Neuron (in vitro differentiated cells): ENCODE data around the gene SIRPB2.

Experiments
- H2AFZ ChIP-seq: one replicate; pipeline ENCODE4 v1.6.1; 2013; ENCODE audit warnings: low read depth, mild to moderate bottlenecking, inconsistent platforms, low read length, moderate library complexity
- H3K27me3 ChIP-seq: one replicate; pipeline ENCODE4 v1.6.1; 2013; ENCODE audit warnings: low read length; ENCODE audit not compliant: insufficient read depth
- H3K36me3 ChIP-seq: one replicate; pipeline ENCODE4 v1.6.1; 2013; ENCODE audit warnings: low read length; ENCODE audit not compliant: insufficient read depth
- H3K4me1 ChIP-seq: one replicate; pipeline ENCODE4 v1.6.1; 2013; ENCODE audit warnings: low read length; ENCODE audit not compliant: insufficient read depth
- H3K4me3 ChIP-seq: 2 replicates; pipeline ENCODE4 v1.5.1; 2013; ENCODE audit warnings: mild to moderate bottlenecking, low read length, moderate library complexity
- H3K9me3 ChIP-seq: one replicate; pipeline ENCODE4 v1.6.1; 2013; ENCODE audit warnings: low read length

SIRPB2 gene

DNA sequence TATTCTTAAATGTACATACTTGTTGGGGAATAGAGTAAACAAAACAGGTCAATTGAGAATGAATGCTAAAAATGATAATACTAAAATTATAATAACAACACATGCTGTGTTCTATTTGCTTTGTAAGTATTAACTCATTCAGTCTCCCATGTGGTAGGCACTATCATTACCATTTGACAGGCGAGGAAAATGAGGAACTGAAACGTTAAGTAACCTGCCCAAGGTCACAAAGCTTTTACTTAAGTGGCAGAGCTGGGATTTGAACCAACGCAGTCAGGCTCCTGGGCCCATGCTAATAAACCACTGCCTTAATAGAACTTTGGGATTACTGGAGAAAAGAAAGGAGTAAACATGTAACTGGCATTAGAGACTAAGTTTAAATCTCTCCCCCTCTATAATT lies 28.4 kb downstream of the SIRPB2 start:
- H3K36me3 ChIP-seq = peaks cover 46% of the 10 kb centered on the region
- H2AFZ ChIP-seq = no peak overlapping the region
- no peaks in the 10 kb centered on the region for H3K9me3 ChIP-seq
- H3K4me3 ChIP-seq = no peak overlapping the region
- peaks cover 18% of the 10 kb centered on the region for H3K4me1 ChIP-seq
- no peaks in the 10 kb centered on the region for H3K27me3 ChIP-seq

DNA sequence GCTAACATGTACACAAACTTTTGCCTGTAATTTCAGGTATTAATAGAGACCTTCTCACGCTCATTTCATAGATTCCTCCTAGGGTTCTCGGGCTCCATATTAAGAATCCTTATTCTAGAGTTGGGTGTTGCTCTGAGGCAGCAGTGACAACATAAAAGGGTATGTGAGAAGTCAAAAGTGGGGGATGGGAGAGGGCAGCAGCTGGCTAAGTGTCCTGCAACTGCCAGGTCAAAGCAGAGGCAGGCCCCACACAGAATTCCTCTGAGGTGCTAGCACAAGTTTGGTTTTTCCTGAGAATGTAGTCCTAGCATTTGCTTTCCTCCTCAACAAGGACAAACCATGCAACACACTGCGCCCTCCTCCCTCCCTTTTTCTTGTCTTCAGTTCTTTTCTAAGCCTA lies 29.2 kb downstream of the SIRPB2 start:
- Histone ChIP-seq H3K36me3 (peaks cover 52% of the 10 kb centered on the region), H3K4me1 (peaks cover 13% of the 10 kb centered on the region)

DNA sequence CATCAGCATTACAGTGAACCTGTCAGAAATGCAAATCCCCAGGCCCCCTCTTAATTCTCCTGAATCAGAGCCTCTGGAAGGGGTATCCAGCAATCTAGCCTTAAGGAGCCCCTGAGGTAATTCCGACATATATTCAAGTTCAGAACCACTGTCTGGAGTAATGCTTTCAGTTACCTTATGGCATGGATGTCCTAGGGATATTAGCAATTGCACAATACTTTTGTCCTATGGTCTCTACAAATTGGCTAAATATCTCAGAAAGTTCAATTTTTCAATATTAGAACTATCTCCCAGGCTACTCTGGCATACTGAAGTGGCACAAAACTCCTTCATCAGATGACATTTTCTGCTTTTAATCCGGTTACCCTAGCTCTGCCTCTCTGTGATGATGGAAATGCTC lies 30.9 kb downstream of the SIRPB2 start:
- Histone ChIP-seq H3K4me1 (peaks cover 5% of the 10 kb centered on the region), H3K36me3 (peaks cover 66% of the 10 kb centered on the region), H3K27me3 (no peaks in the 10 kb centered on the region), H3K4me3 (no peak overlapping the region), H2AFZ (no peak overlapping the region), H3K9me3 (no peaks in the 10 kb centered on the region)

More for the DNA sequence above, 29.2 kb downstream of the SIRPB2 start:
- no peaks in the 10 kb centered on the region for H3K9me3 ChIP-seq
- H3K4me3 ChIP-seq = no peak overlapping the region
- no peaks in the 10 kb centered on the region for H3K27me3 ChIP-seq
- H2AFZ ChIP-seq = no peak overlapping the region

DNA sequence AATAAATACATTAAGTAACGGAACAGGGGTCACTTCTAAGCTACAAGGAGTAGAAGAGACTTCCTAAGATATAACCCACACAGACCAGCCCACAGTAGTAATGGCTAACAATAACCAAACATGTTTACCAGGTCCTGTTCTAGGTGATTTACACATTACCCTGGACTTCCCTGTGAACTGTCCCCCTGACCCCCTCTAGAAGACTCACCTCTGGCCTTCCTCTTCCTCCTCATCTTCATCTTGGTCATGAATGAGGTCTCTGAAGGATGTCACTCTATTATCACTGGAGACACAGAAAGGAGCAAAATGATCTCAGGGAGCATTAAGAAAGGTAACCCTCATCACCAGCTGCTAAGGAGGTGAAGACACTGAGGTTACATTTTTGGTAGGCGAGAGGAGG lies 33.2 kb downstream of the SIRPB2 start:
- Histone ChIP-seq H3K9me3 (no peaks in the 10 kb centered on the region), H2AFZ (no peak overlapping the region), H3K4me3 (no peak overlapping the region), H3K27me3 (no peaks in the 10 kb centered on the region), H3K36me3 (peaks cover 73% of the 10 kb centered on the region), H3K4me1 (no peaks in the 10 kb centered on the region)

DNA sequence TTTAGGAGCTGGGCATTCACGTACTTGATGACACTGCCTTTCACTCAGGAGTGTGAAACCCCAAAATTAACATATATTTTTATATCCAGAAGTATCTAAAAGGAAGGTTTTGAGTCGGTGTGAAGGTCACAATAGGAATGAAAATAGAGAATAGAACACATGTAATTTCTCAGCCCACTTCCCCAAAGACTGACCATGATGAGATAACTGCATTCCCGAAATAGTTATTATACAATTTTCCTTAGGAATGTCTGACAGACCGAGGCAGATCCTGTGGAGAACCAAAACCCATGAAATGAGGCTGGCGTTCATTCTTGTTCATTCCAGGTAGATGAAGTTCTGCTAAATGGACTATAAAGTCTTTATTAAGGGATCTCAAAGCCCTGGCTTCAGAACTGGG lies 34.9 kb downstream of the SIRPB2 start:
- no peaks in the 10 kb centered on the region for H3K27me3 ChIP-seq
- no peak overlapping the region for H2AFZ ChIP-seq
- no peaks in the 10 kb centered on the region for H3K9me3 ChIP-seq
- no peaks in the 10 kb centered on the region for H3K4me1 ChIP-seq
- no peak overlapping the region for H3K4me3 ChIP-seq
- peaks cover 86% of the 10 kb centered on the region for H3K36me3 ChIP-seq

DNA sequence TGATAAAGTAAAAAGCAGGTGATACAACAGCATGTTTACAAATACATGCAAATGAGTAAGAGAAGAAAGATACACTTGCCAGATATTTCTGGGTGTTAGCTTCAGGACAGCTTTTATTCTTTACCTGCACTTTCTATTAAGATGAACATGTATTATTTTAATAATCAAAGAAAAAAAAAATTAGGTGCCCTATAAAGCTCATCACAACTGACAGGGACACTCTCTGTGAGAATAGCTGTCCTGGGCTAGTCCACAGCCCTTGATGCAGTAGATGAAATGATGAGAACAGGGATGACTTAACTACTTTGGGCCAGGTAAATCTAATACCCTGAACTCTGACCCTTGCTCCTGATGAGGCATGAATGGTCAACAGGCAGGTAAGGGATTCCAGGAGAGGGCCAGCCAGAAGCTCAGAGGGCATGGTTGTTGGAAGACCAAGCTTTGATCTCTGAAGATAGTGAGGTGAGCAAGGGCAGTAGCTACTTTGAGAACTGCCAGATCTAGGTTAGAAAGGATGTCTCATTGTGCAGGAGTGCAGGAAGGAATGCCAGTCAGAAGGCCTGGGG lies 40.2 kb downstream of the SIRPB2 start:
- Histone ChIP-seq H3K4me1 (no peaks in the 10 kb centered on the region), H3K4me3 (no peak overlapping the region), H3K9me3 (no peaks in the 10 kb centered on the region), H3K27me3 (no peaks in the 10 kb centered on the region), H2AFZ (no peak overlapping the region), H3K36me3 (peaks cover 92% of the 10 kb centered on the region)

DNA sequence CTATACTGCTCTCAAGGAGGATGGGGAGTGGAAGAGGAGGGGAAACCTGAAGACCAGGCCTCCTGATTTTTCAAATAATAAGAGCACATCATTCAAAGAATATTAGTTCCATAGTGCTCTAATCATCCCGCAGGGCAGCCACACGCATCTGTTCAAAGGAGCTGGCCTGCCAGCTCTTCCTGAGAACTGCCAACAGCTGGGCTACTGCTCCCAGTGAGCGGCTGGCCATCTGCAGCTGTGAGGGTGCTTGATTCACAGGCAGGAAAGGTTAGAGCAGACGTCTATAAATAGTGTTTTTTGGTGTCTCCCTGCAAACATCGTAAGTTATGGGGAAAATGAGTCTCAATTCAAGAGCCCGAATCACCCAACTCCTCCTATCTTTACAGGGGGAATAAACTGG lies 41.9 kb downstream of the SIRPB2 start:
- peaks cover 96% of the 10 kb centered on the region for H3K36me3 ChIP-seq

DNA sequence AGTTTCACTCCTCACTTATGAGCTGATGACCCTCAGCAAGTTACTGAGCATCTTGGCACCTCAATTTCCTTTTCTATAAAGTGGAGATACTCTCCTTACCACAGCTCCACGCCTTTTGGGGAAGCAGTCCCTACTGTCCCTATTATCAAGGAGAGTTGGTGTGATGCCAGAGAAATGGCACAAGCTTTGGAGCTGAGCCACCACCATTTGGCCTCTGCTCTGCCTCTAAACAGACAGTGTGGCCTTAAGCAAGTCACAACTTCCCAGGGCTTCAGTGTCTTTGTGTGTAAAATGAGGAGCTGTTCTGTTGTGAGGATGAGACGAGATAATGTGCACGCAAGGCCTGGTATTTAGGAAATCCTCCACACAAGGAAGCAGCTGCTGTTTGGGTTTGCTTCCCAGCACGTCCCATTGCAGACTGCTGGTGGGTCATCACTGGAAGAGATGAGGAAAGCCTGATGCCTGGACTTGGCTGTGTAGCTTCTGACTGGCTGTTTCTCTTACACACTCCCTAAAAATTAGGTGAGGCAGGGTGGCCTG lies 43.1 kb downstream of the SIRPB2 start:
- Histone ChIP-seq H3K27me3 (no peaks in the 10 kb centered on the region), H3K9me3 (no peaks in the 10 kb centered on the region), H3K4me1 (no peaks in the 10 kb centered on the region), H2AFZ (no peak overlapping the region), H3K4me3 (no peak overlapping the region), H3K36me3 (peaks cover 95% of the 10 kb centered on the region)

More for the DNA sequence above, 41.9 kb downstream of the SIRPB2 start:
- H3K9me3 ChIP-seq = no peaks in the 10 kb centered on the region
- no peaks in the 10 kb centered on the region for H3K27me3 ChIP-seq
- no peaks in the 10 kb centered on the region for H3K4me1 ChIP-seq
- H2AFZ ChIP-seq = no peak overlapping the region
- H3K4me3 ChIP-seq = no peak overlapping the region

DNA sequence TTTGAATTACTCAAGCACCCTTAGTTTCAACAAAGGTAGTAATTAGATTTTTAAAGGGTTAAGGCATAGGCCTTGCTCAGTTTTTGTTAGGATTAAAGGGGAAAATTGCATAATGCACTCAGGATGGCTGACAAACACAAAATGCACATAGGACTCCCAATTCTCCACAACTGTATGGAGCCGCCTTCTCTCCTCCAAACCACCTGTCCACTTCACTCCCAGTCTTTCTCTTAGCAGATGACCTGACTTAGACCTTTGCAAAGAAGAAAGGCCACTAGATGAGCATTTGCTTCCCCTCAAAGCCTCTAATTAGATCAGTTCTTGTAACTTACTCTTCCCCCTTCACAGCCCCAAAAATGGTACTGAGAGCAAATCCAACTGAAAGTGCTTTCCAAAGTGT lies 44.7 kb downstream of the SIRPB2 start:
- Histone ChIP-seq H3K9me3 (no peaks in the 10 kb centered on the region), H3K36me3 (peaks cover 94% of the 10 kb centered on the region), H3K27me3 (no peaks in the 10 kb centered on the region), H3K4me3 (no peak overlapping the region), H3K4me1 (no peaks in the 10 kb centered on the region), H2AFZ (no peak overlapping the region)

DNA sequence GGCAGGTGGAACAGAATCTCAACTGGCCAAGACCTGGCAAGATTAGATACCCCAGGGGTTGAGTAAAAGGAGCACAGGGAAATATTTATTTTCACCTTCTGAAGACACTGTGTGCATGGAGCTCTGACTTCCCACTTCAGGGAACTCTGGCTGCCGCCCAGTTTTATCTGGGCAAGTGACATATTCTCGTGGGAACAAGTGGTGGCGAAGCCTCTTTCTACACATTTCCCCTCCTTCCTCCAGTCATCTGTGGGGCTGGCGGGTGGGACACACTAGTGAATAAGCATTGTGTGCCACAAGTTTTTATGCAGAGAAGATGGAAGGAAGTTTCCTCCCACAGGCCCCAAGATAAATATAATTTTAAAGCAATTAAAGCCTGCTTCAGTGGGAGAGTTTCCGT lies 48.1 kb downstream of the SIRPB2 start:
- H3K36me3 ChIP-seq = peaks cover 65% of the 10 kb centered on the region
- no peaks in the 10 kb centered on the region for H3K4me1 ChIP-seq
- H3K4me3 ChIP-seq = no peak overlapping the region
- no peaks in the 10 kb centered on the region for H3K9me3 ChIP-seq
- H3K27me3 ChIP-seq = no peaks in the 10 kb centered on the region
- H2AFZ ChIP-seq = no peak overlapping the region

DNA sequence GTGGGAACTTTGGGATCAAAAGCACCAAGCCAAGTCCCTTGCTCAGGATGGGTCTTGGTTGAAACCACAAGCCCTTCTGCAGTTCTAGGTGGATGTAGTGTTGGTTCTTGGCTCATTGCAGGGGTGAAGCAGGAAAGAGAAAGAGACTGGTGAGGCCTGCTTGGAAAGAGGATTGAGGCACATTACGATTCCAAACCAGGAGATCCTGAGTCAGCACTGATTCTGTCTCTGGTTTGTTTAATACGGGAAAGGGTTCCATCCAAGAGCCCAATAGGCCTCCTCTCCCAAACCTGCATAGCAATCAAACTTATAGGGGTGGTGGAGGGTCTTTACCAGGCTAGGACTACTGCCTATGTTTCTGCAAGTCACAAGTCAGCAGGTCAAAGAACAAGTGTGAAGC lies 48.9 kb downstream of the SIRPB2 start:
- no peak overlapping the region for H2AFZ ChIP-seq
- no peaks in the 10 kb centered on the region for H3K9me3 ChIP-seq
- H3K27me3 ChIP-seq = no peaks in the 10 kb centered on the region
- H3K4me3 ChIP-seq = no peak overlapping the region
- H3K4me1 ChIP-seq = no peaks in the 10 kb centered on the region
- H3K36me3 ChIP-seq = peaks cover 57% of the 10 kb centered on the region

DNA sequence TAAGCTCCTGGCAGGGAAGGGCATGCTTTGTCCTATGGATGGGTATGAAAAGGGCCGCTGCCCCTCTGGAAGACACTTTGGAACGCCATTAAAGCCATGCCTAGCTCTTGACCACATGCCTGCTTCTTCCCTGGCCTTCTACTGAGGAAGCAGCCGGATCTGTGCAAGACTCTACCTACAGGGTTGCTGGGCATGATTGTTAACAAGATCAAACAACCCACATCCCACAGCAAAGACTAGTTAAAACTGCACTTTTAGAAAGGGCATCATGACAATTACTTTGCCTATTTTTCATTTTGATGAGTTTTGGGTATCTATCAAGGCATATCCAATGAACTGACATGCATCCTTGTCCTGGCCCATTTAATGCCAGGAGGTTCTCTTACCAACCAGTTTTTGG lies 50.1 kb downstream of the SIRPB2 start:
- Histone ChIP-seq H2AFZ (no peak overlapping the region), H3K4me3 (no peak overlapping the region), H3K36me3 (peaks cover 47% of the 10 kb centered on the region), H3K4me1 (no peaks in the 10 kb centered on the region), H3K27me3 (no peaks in the 10 kb centered on the region), H3K9me3 (no peaks in the 10 kb centered on the region)

DNA sequence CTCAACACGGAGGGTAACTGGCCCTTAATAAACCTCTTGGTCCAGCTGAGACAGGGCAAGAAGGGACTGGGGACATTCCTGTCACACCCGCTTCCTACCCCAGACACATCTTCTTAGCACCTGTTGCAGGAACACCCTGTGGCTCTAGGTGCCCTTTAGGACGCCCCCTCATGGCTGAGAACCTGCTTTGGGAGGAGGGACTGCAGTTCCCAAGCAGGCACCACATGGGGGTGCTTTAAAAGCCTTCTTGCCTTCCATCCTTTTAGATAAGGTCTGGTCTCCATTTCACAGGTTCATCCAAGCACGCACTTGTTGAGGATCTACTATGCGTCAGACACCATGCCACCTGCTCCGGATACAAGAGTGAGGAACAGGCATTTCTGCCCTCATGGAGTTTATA lies 51.2 kb downstream of the SIRPB2 start:
- no peaks in the 10 kb centered on the region for H3K9me3 ChIP-seq
- no peak overlapping the region for H3K4me3 ChIP-seq
- no peaks in the 10 kb centered on the region for H3K4me1 ChIP-seq
- no peak overlapping the region for H2AFZ ChIP-seq
- H3K27me3 ChIP-seq = no peaks in the 10 kb centered on the region
- peaks cover 36% of the 10 kb centered on the region for H3K36me3 ChIP-seq

DNA sequence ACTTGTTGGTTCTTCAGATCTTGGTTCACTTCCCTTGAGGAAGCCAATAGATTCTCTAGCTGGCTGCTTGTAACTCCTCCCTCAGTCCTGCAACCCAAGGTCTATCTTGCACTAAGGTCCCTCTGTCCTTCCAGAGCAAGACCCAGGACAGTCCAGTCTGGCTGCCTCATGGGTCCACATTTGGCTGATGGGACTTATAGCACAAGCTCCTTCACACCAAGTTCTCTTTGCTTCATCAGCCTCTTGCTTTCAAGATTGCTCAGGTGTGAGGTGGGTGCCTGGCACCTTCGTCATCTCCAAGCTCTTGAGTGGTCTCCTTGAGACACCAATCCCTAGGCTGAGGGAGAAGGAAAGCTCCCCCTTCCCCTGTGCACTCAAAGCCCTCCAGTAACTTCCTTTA lies 52.9 kb downstream of the SIRPB2 start:
- Histone ChIP-seq H3K4me1 (no peaks in the 10 kb centered on the region), H3K4me3 (no peak overlapping the region), H3K9me3 (no peaks in the 10 kb centered on the region), H2AFZ (no peak overlapping the region), H3K36me3 (peaks cover 19% of the 10 kb centered on the region), H3K27me3 (no peaks in the 10 kb centered on the region)
